Prostate gland (tissue), 2 donors: Measurements from ENCODE around the gene RNH1. TPM values are rescaled to one million over a fixed set of nuclear protein-coding genes. Genes with fewer than 3 reads are reported as not detected.
A peak's percentile ranks its signal among the peaks of the same experiment; 100 is the strongest.

Source experiments
- DNase-seq: peaks from one replicate; pipeline ENCODE4 v3.0.0-alpha.2; 2019; ENCODE audit warnings: low spot score
- H3K27ac ChIP-seq, 2 donors: fragments of 200-600 bp; sonication (generic); 2 replicates each; pipeline ENCODE4 v1.5.1; 2017 to 2019
- H3K27me3 ChIP-seq: fragments of 200-600 bp; sonication (generic); replicated peaks from 2 replicates; pipeline ENCODE4 v1.5.1; 2019; ENCODE audit not compliant: insufficient read depth
- H3K36me3 ChIP-seq, 2 donors: fragments of 200-600 bp; sonication (generic); 1 replicate in 1 of 2; 2 replicates in 1 of 2; pipeline versions ENCODE4 v1.5.1 to v1.8.1; 2017 to 2019
- H3K4me1 ChIP-seq: fragments of 200-600 bp; sonication (generic); replicated peaks from 2 replicates; pipeline ENCODE4 v1.5.1; 2019
- H3K4me3 ChIP-seq, 2 donors: fragments of 200-600 bp; sonication (generic); 2 replicates each; pipeline ENCODE4 v1.5.1; 2017 to 2019
- H3K9me3 ChIP-seq: fragments of 200-600 bp; sonication (generic); 2 replicates; pipeline ENCODE4 v1.5.1; 2017
- POLR2A ChIP-seq: fragments of 450-650 bp; IDR thresholded peaks from one replicate; pipeline ENCODE4 v1.6.1; 2016; ENCODE audit warnings: antibody characterized with exemption, mild to moderate bottlenecking
- POLR2AphosphoS5 ChIP-seq: sonication (generic); formaldehyde crosslinking; IDR thresholded peaks from one replicate; pipeline ENCODE4 v1.6.1; 2017; ENCODE audit warnings: antibody characterized with exemption
- WGBS: methylation state at CpG from one replicate; pipeline ENCODE4 v1.1.5; 2018; 5-methylcytosine and 5-hydroxymethylcytosine counted together
- intact Hi-C: fragments of 100-400 bp; cut with DNase I; formaldehyde crosslinking; loops from one replicate; pipeline ENCODE4 v1.14.2; 2022
- total RNA-seq, 2 donors: library from RNA; depleted of rRNA; stranded (reverse); fragments of >200 nt; gene quantifications; one replicate each; pipeline ENCODE4 v1.1.0, GENCODE V29; 2016
- TF ChIP-seq, protein P1 (sequence below), 4 experiments: fragments of 200-600 bp in 2 of 4; fragments of 450-650 bp in 2 of 4; sonication (generic) in 2 of 4; IDR thresholded peaks; 1 replicate in 3 of 4; 2 replicates in 1 of 4; pipeline ENCODE4 v1.5.1; 2016 to 2019; ENCODE audit warnings: antibody characterized with exemption in 4 of 4, mild to moderate bottlenecking in 2 of 4, moderate library complexity in 2 of 4

Gene RNH1
- total RNA-seq, 2 donors from 2014 or later: 221 to 272 TPM

DNA sequence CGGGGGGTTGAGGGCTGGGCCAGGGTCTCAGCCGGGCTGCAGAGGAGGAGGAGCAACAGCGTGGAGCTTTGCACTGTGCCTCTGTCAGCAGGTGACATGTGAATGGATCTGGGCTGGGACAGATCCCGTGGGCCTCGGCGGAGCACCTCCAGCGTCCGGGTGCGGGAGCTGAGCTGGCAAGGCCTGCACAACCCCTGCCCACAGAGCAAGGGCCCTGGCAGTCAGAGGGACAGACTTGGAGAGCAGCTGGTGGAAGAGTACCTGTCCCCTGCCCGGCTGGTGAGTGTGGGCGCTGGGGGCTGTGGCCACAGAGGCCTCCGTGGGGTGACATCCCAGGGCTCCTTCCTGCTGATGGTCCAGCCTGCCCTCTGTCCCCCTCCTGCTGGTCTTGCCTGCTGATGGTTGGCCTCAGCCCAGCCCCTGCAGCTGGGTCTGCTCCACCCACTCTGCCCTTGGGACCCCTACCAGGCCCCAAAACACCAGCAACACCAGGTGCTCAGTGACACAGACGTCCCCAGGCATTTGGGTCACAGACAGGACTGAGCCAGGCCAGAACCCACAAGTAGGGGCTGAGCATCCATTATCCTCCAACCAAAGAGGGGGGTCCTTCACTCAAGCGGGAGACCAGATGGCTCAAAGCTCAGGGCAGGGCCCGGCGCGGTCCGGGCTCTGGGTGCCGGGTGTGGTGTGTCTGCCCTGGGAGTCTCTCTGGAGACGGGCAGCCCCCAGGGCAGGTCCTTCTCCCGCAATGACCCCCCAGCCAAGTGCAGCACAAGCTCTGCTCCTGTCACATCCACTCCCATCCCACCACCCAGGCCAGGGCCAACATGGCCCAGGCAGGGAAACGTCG is 33.8 kb upstream of the RNH1 start:
- Histone ChIP-seq H3K27ac (no peak overlapping the region), H3K4me3 (no peak overlapping the region), H3K9me3 (no peaks in the 10 kb centered on the region), H3K36me3 (no peaks in the 10 kb centered on the region), H3K27me3 (no peaks in the 10 kb centered on the region), H3K4me1 (peaks cover 14% of the 10 kb centered on the region)
- TF ChIP-seq, protein P1, sequence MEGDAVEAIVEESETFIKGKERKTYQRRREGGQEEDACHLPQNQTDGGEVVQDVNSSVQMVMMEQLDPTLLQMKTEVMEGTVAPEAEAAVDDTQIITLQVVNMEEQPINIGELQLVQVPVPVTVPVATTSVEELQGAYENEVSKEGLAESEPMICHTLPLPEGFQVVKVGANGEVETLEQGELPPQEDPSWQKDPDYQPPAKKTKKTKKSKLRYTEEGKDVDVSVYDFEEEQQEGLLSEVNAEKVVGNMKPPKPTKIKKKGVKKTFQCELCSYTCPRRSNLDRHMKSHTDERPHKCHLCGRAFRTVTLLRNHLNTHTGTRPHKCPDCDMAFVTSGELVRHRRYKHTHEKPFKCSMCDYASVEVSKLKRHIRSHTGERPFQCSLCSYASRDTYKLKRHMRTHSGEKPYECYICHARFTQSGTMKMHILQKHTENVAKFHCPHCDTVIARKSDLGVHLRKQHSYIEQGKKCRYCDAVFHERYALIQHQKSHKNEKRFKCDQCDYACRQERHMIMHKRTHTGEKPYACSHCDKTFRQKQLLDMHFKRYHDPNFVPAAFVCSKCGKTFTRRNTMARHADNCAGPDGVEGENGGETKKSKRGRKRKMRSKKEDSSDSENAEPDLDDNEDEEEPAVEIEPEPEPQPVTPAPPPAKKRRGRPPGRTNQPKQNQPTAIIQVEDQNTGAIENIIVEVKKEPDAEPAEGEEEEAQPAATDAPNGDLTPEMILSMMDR (IDR thresholded peaks at IDR 0.05): no peak
- TF ChIP-seq POLR2AphosphoS5 (no peak), POLR2A (no peak)
- DNase-seq: no peak
- intact Hi-C loops: no loop called here
- 81% methylated on average over 15 of the region's 23 CpGs for WGBS

GRCh38 chr11:539971-540481 is 33.0 kb upstream of the RNH1 start:
- H3K27ac ChIP-seq: no peak overlapping the region
- WGBS: 91% methylated on average over 8 of the region's 8 CpGs
- H3K4me3 ChIP-seq: no peak overlapping the region
- intact Hi-C loops: no loop called here
- TF ChIP-seq, protein P1 (IDR thresholded peaks at IDR 0.05): no peak
- no peak for TF ChIP-seq POLR2AphosphoS5
- TF ChIP-seq POLR2A: no peak
- H3K9me3 ChIP-seq: no peaks in the 10 kb centered on the region
- H3K4me1 ChIP-seq: peaks cover 14% of the 10 kb centered on the region
- DNase-seq: no peak
- no peaks in the 10 kb centered on the region for H3K36me3 ChIP-seq
- H3K27me3 ChIP-seq: no peaks in the 10 kb centered on the region

- H3K4me3 ChIP-seq: no peak overlapping the region
- no peak for DNase-seq
- H3K27me3 ChIP-seq: no peaks in the 10 kb centered on the region
- H3K4me1 ChIP-seq: peaks cover 21% of the 10 kb centered on the region
- H3K27ac ChIP-seq: no peak overlapping the region
- H3K9me3 ChIP-seq: no peaks in the 10 kb centered on the region
- TF ChIP-seq POLR2A: no peak
- TF ChIP-seq, protein P1 (IDR thresholded peaks at IDR 0.05): no peak
- TF ChIP-seq POLR2AphosphoS5: no peak
- intact Hi-C loops: no loop called here
- peaks cover 0 to under 1% of the 10 kb centered on the region in 2 donors for H3K36me3 ChIP-seq
- 90% methylated on average over 20 of the region's 20 CpGs for WGBS
These were observed 31.5 kb upstream of the RNH1 start for GRCh38 chr11:538431-539051.

DNA sequence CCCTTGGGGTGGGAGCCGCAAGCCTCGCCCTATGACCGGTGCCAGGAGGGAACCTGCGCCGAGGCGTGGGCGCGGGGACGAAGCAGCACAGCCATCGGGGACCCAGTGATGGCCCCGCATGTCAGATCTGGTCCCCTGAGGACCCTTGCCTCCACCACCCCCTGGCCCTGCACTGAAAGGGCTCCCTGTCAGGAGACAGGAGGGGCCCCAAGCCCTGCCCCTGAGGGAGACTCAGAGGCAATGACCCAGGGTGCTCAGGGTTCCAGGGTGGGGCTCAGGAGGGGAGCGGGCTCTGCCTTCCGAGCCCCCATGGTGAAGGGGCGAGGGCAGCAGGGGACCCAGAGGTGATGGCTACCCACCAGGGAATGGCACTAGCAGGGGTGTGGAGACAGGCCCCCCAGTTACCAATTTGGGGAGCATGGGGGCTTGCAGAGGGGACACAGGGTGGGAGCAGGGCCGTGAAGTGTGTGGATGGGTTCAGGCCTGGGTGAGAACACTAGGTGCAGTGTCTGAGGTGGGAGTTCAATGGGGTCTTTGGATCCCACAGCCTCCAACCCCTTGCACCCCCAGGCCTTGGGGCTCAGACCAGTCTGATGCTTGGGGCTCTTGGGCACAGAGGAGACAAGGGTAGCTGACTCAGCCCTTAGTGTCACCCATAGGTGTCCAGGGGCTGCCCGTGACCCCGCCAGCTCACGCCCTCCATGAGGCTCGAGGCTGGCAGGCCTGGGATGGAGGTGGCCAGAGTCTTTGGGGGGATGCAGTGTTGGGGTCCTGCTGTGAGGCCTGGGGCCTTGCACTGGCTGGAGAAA is 30.8 kb upstream of the RNH1 start:
- peaks cover 23% of the 10 kb centered on the region for H3K4me1 ChIP-seq
- peak overlapping the region; percentile 22 to 81 for H3K4me3 ChIP-seq
- peaks cover 4 to 7% of the 10 kb centered on the region in 2 donors for H3K36me3 ChIP-seq
- 55% methylated on average over 10 of the region's 19 CpGs for WGBS
- DNase-seq: no peak
- H3K9me3 ChIP-seq: no peaks in the 10 kb centered on the region
- H3K27me3 ChIP-seq: no peaks in the 10 kb centered on the region
- intact Hi-C loops: no loop called here
- TF ChIP-seq, protein P1 (IDR thresholded peaks at IDR 0.05): no peak
- no peak for TF ChIP-seq POLR2AphosphoS5
- no peak for TF ChIP-seq POLR2A
- H3K27ac ChIP-seq: peak overlapping the region in 1 of 2 donors; percentile 83
